K562 (cell line): ENCODE results near the gene NRSN2. TPM values are rescaled to one million over a fixed set of nuclear protein-coding genes. Genes with fewer than 3 reads are reported as not detected.

ENCODE experiments used
- DDX20 ChIP-seq: fragments of 450-650 bp; IDR thresholded peaks from 2 replicates; pipeline ENCODE4 v1.6.1; 2016; ENCODE audit warnings: missing genetic modification characterization, low read depth, mild to moderate bottlenecking, missing compliant biosample characterization, moderate library complexity
- EGR1 ChIP-seq: fragments of 450-650 bp; conservative IDR thresholded peaks from 2 replicates; pipeline ENCODE4 v1.6.1; 2017; ENCODE audit warnings: mild to moderate bottlenecking
- ELK1 ChIP-seq: sonication (generic); formaldehyde crosslinking; IDR thresholded peaks from 2 replicates; pipeline ENCODE4 v1.8.1; 2022; ENCODE audit warnings: missing genetic modification reagents
- GMEB1 ChIP-seq: fragments of 250-450 bp; sonication (Bioruptor Pico); IDR thresholded peaks from 2 replicates; pipeline ENCODE4 v1.4.0; 2020; ENCODE audit warnings: mild to moderate bottlenecking
- HDAC8 ChIP-seq: fragments of 450-650 bp; IDR thresholded peaks from 2 replicates; pipeline ENCODE4 v1.6.1; 2016; ENCODE audit warnings: mild to moderate bottlenecking, missing genetic modification characterization, moderate library complexity, missing compliant biosample characterization
- HMGN3 ChIP-seq: IDR thresholded peaks from 2 replicates; pipeline ENCODE4 v1.6.1; 2011; ENCODE audit warnings: borderline replicate concordance, low read depth, mild to moderate bottlenecking, mixed read lengths, low read length; ENCODE audit not compliant: insufficient read length; ENCODE audit errors: extremely low read depth
- LEF1 ChIP-seq: fragments of 450-650 bp; IDR thresholded peaks from 2 replicates; pipeline ENCODE4 v1.6.1; 2016; ENCODE audit warnings: mild to moderate bottlenecking
- MXD1 ChIP-seq: fragments of 250-450 bp; sonication (Bioruptor Pico); IDR thresholded peaks from 2 replicates; pipeline ENCODE4 v1.8.0; 2021; ENCODE audit warnings: borderline replicate concordance, mild to moderate bottlenecking, moderate library complexity; ENCODE audit not compliant: poor library complexity, severe bottlenecking
- NCOA6 ChIP-seq: fragments of 450-650 bp; IDR thresholded peaks from 2 replicates; pipeline ENCODE4 v1.6.1; 2017; ENCODE audit warnings: mild to moderate bottlenecking
- NR4A1 ChIP-seq, 2 experiments: fragments of 250-450 bp in 1 of 2; fragments of 450-650 bp in 1 of 2; sonication (Bioruptor Pico) in 1 of 2; IDR thresholded peaks; 2 replicates each; pipeline versions ENCODE4 v1.4.0 to v1.6.1; 2016 to 2020; ENCODE audit warnings: mild to moderate bottlenecking in 2 of 2, missing compliant biosample characterization in 1 of 2, missing genetic modification characterization in 1 of 2, moderate library complexity in 1 of 2
- PATZ1 ChIP-seq: fragments of 250-450 bp; sonication (Bioruptor Pico); IDR thresholded peaks from 2 replicates; pipeline ENCODE4 v1.5.0; 2020; ENCODE audit warnings: mild to moderate bottlenecking, borderline replicate concordance
- PURB ChIP-seq: sonication (generic); formaldehyde crosslinking; IDR thresholded peaks from 2 replicates; pipeline ENCODE4 v1.9.0; 2021; ENCODE audit warnings: low read depth, mild to moderate bottlenecking, missing genetic modification reagents
- STAG1 ChIP-seq: sonication (generic); formaldehyde crosslinking; IDR thresholded peaks from 2 replicates; pipeline ENCODE4 v1.5.0; 2020; ENCODE audit warnings: missing genetic modification reagents, borderline replicate concordance
- TOE1 ChIP-seq, 2 experiments: fragments of 450-650 bp in 1 of 2; sonication (generic) in 1 of 2; formaldehyde crosslinking in 1 of 2; IDR thresholded peaks; 2 replicates each; pipeline versions ENCODE4 v1.7.1 to v1.8.0; 2016 to 2022; ENCODE audit warnings: borderline replicate concordance in 2 of 2, mild to moderate bottlenecking in 2 of 2, antibody characterized with exemption in 1 of 2, inconsistent platforms in 1 of 2, low read depth in 1 of 2, missing genetic modification reagents in 1 of 2, moderate library complexity in 1 of 2
- TRIM28 ChIP-seq: fragments of 450-650 bp; IDR thresholded peaks from 2 replicates; pipeline ENCODE4 v1.6.1; 2017
- ZNF274 ChIP-seq: IDR thresholded peaks from 2 replicates; pipeline ENCODE4 v1.6.1; 2011; ENCODE audit warnings: low read depth, mild to moderate bottlenecking, low read length, moderate library complexity, borderline replicate concordance
- ZNF311 ChIP-seq: fragments of 250-450 bp; sonication (Bioruptor Pico); IDR thresholded peaks from 2 replicates; pipeline ENCODE4 v1.4.0; 2020; ENCODE audit warnings: mild to moderate bottlenecking, moderate library complexity
- ZNF408 ChIP-seq: fragments of 250-450 bp; sonication (Bioruptor Pico); IDR thresholded peaks from 2 replicates; pipeline ENCODE4 v1.4.0; 2020; ENCODE audit warnings: low read depth, mild to moderate bottlenecking, moderate library complexity
- ZSCAN29 ChIP-seq: fragments of 450-650 bp; IDR thresholded peaks from 2 replicates; pipeline ENCODE4 v1.6.1; 2017
- polyA plus RNA-seq, 8 experiments: library from polyadenylated mRNA; depleted of rRNA in 4 of 8; stranded (reverse) in 5 of 8; unstranded in 3 of 8; fragments of >200 nt; fragmentation: Nextera tagmentation in 2 of 8; fragmentation: Illumina TruSeq in 1 of 8; extraction: Ambion mirVana in 2 of 8; extraction: Trizol in 1 of 8; gene quantifications; 2 replicates each; pipeline versions ENCODE4 v1.2.1 to v1.2.3, GENCODE V29; 2011 to 2014; ENCODE audit warnings: inconsistent platforms in 1 of 8, missing spikeins in 1 of 8
- total RNA-seq, 7 experiments: library from RNA; depleted of rRNA in 6 of 7; stranded (reverse); fragments of >200 nt in 6 of 7; fragmentation: Illumina TruSeq in 2 of 7; extraction: Trizol in 2 of 7; gene quantifications; 2 replicates each; pipeline versions ENCODE4 v1.2.1 to v1.2.3, GENCODE V29; 2011 to 2021; ENCODE audit warnings: low replicate concordance in 1 of 7

The NRSN2 gene
- total and polyA plus RNA-seq, 9 of the 15 experiments (the other 6 are each of a cell fraction or from before 2014, with no cell fraction given) = 7.5 to 29.7 (median 11.1) TPM

GRCh38 chr20:362271-363254, 15.7 kb downstream of the NRSN2 start (continued):
- TF ChIP-seq STAG1 (CRISPR knock-in tag) (no peak), ZSCAN29 (no peak), LEF1 (no peak), PATZ1 (CRISPR knock-in tag) (peak; percentile 80; the same call in 1 of the 2 replicates), TRIM28 (no peak), ZNF311 (CRISPR knock-in tag) (peak; percentile 88), GMEB1 (CRISPR knock-in tag) (peak; percentile 46), HMGN3 (no peak), TOE1 (IDR thresholded peaks at IDR 0.05; ENCODE audit: borderline replicate concordance) (no peak; the same call in 1 of the 2 replicates), TOE1 (CRISPR knock-in tag; IDR thresholded peaks at IDR 0.05; ENCODE audit: borderline replicate concordance, low read depth) (no peak), PURB (CRISPR knock-in tag) (no peak), NCOA6 (no peak), ZNF274 (no peak), DDX20 (tag) (no peak), EGR1 (no peak), ZNF408 (CRISPR knock-in tag) (no peak), NR4A1 (CRISPR knock-in tag; IDR thresholded peaks at IDR 0.05) (no peak), NR4A1 (tag; IDR thresholded peaks at IDR 0.05) (peak; percentile 88), HDAC8 (tag) (peak; percentile 86), MXD1 (CRISPR knock-in tag) (no peak), ELK1 (CRISPR knock-in tag) (no peak)
